Stimulated activated naive CD8-positive, alpha-beta T cell treated with anti-CD3 and anti-CD28 coated beads, Interleukin-15, Interleukin-2, amounts not matched to agents 100 ng/mL and 50 ng/mL, for 24 hours (primary cell): Measurements from ENCODE around the gene HS3ST3B1.
A peak's percentile ranks its signal among the peaks of the same experiment; 100 is the strongest.

ENCODE experiments used
- H3K27ac Mint-ChIP-seq: one replicate; pipeline ENCODE4 v1.8.0; 2021; ENCODE audit warnings: mild to moderate bottlenecking, mixed read lengths
- H3K27me3 Mint-ChIP-seq: one replicate; pipeline ENCODE4 v1.8.0; 2021; ENCODE audit warnings: mixed read lengths
- H3K36me3 Mint-ChIP-seq: one replicate; pipeline ENCODE4 v1.8.0; 2021; ENCODE audit warnings: low read depth, mixed read lengths
- H3K4me1 Mint-ChIP-seq: one replicate; pipeline ENCODE4 v1.8.0; 2021; ENCODE audit warnings: low read depth, mixed read lengths
- H3K4me3 Mint-ChIP-seq: one replicate; pipeline ENCODE4 v1.8.0; 2021; ENCODE audit warnings: mild to moderate bottlenecking, mixed read lengths
- H3K9me3 Mint-ChIP-seq: one replicate; pipeline ENCODE4 v1.8.0; 2021; ENCODE audit warnings: mixed read lengths

Gene HS3ST3B1

DNA sequence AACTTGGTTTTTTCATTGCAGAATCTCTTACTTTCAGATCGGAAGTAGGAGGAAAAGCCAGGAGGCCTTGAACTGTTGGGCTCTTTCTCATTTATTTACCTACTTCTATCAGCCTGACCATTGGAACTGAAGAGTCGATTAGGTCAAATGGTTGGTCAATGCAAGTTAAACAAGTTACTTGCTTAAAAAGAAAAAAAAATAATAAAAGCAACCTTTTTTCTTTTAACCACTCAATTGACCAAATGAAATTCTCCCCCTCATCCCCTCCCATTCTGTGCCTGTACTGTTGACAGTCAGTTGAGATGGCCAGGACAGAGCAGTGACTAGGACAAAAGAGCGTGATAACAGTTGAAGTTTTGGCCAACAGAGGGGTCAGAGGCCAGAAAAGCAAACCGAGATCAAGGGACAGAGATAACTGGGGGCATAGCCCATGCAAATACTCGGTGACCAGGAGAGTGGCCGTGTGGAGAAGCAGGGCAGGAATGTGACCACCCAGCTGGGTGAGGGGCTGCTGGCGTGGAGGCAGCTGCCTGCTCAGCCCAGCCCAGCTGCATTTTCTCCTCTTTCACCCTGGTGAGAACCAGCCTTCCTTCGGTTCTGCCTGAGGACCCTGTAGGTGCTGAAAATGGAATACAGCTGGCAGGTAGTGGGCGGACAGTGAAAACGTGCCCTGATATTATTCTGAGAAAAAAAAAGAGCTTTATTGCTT lies 72.2 kb downstream of the HS3ST3B1 start:
- Mint-ChIP-seq H3K4me1 (no peaks in the 10 kb centered on the region), H3K9me3 (no peaks in the 10 kb centered on the region), H3K27ac (no peak overlapping the region), H3K27me3 (peaks cover 3% of the 10 kb centered on the region), H3K36me3 (no peaks in the 10 kb centered on the region), H3K4me3 (no peak overlapping the region)

DNA sequence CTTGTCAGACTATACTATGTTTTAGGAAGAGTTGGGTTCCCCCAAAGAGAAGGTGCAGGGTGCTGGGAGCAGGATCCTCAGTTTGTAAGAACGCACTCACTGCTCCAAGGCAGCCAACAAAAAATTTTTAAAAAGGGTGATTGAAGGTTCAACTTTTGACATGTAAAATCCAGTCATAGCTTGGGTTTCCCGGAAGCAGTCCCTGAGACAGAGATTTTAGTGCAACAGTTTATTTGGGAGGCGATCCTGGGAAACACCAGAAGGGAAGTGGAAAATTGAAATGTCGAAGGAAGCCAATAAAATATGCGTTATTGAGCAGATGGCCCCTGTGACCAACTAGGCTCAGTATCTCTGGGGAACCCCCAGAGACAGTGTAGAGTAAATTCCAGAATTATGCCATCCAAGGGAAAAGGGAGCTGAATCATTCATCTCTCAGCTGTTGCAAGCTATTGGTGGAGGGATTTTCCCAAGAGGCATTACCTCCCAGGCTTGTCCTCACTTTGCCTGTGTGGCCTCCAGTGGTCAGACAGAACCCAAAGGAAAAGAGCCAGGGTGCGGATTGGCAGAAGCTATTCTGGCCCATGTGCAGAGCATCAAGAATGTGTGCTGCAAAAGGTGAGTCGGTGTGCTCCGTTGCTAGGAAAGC lies 72.9 kb downstream of the HS3ST3B1 start:
- Mint-ChIP-seq H3K36me3 (no peaks in the 10 kb centered on the region), H3K9me3 (no peaks in the 10 kb centered on the region), H3K27ac (no peak overlapping the region), H3K4me1 (no peaks in the 10 kb centered on the region), H3K27me3 (peaks cover 3% of the 10 kb centered on the region), H3K4me3 (no peak overlapping the region)

DNA sequence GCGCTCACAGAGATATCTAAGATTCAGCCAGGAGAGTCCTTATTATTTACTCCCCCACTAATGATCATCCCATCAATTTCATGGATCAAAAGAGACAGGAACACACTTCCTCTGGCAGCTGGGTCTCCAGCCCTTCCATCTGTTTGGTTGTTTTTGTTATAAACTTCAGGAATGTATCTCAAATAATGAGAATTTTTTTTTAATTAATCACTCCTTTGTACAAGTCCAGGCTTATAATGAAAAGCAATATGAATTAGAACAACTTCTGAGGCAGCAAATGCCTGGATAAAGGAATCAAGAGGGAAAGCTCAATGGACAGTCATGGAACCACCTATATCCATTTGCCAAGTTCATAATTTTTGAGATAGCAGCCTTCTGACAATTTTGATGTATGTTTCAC lies 73.4 kb downstream of the HS3ST3B1 start:
- Mint-ChIP-seq H3K4me3 (no peak overlapping the region), H3K27ac (no peak overlapping the region), H3K4me1 (no peaks in the 10 kb centered on the region), H3K27me3 (peaks cover 3% of the 10 kb centered on the region), H3K9me3 (no peaks in the 10 kb centered on the region), H3K36me3 (no peaks in the 10 kb centered on the region)

DNA sequence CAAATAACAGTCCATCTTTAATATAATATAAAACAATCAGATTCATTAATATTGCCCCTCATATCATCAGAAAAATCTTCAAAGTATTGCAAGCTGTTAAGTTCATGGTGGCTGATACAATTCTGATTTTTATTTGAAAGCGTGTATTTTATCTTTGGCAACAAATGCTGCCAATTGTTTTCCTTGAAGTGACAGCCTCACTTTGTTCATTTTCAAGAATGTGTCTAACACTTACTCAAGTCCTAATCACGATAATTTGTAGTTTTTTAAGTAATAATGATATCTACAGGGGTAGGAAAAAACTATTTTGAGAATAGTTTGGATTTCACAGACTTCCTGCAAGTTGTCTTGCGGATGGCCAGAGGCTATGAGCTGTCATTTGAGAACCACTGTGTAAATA lies 75.8 kb downstream of the HS3ST3B1 start:
- no peak overlapping the region for H3K27ac Mint-ChIP-seq
- H3K4me3 Mint-ChIP-seq = no peak overlapping the region
- no peaks in the 10 kb centered on the region for H3K4me1 Mint-ChIP-seq
- no peaks in the 10 kb centered on the region for H3K36me3 Mint-ChIP-seq
- H3K27me3 Mint-ChIP-seq = peaks cover 3% of the 10 kb centered on the region
- no peaks in the 10 kb centered on the region for H3K9me3 Mint-ChIP-seq

DNA sequence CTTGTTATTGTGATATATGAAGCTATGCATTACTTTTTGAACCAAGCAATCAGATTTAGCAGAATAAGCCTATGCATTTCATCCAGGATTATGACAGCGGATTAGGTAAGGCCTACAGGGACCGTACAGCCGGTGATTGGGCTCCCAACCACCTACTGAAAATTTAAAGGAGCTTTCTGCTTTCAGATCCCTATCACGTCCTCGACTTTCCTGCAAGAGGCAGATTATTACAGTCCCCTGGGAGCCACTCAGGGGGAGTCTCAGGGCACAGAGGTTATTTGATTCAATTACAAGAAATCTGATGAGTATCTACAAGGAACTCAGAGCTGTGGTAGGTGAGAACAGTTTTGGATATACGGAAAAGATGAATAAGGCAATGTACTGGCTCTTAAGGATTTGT lies 80.7 kb downstream of the HS3ST3B1 start:
- no peaks in the 10 kb centered on the region for H3K36me3 Mint-ChIP-seq
- H3K4me3 Mint-ChIP-seq = no peak overlapping the region

DNA sequence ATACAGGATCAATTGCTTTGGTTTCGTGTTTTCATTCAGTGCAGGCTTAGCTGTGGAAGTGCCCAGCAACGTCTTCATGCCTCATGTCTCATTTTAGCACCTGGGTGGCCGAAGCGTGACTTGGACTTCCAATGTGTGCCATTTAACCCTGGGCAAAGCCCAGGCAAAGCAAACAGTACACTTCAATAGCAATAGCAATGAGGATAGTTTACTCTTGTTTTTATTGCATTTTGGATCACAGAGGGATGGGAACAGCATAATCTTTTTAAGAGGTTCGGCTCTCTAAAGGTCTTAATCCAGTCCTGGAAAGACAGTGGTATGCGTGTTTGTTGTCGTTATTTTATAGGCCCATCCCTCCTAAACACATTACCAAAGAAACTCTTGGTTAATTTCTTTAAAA lies 86.2 kb downstream of the HS3ST3B1 start:
- H3K36me3 Mint-ChIP-seq = no peaks in the 10 kb centered on the region
- H3K4me3 Mint-ChIP-seq = no peak overlapping the region
- no peak overlapping the region for H3K27ac Mint-ChIP-seq
- H3K9me3 Mint-ChIP-seq = peaks cover 10% of the 10 kb centered on the region
- H3K4me1 Mint-ChIP-seq = no peaks in the 10 kb centered on the region
- no peaks in the 10 kb centered on the region for H3K27me3 Mint-ChIP-seq

More for the DNA sequence above, 80.7 kb downstream of the HS3ST3B1 start:
- no peaks in the 10 kb centered on the region for H3K4me1 Mint-ChIP-seq
- H3K27me3 Mint-ChIP-seq = no peaks in the 10 kb centered on the region
- H3K27ac Mint-ChIP-seq = no peak overlapping the region
- no peaks in the 10 kb centered on the region for H3K9me3 Mint-ChIP-seq

DNA sequence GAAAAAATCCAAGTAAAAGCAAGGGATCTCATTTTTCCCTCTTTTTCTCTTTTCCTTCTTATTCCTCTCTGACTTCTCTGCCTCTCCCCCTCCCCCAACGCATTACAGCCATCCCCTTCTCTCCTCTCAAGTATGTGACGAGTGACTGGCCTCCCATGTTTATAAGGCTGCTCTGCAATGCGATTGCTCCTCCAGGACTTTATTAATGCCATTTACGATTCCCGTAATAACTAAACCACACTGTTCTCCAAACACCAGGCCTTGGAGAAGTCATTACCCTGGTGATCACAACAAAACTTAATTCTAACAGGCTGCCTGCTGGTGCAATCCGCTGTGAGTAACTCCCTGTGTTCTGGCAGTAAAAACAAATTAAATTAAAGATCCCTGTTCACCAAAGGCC lies 88.8 kb downstream of the HS3ST3B1 start:
- peaks cover 10% of the 10 kb centered on the region for H3K9me3 Mint-ChIP-seq
- H3K27me3 Mint-ChIP-seq = no peaks in the 10 kb centered on the region
- H3K4me3 Mint-ChIP-seq = no peak overlapping the region
- H3K36me3 Mint-ChIP-seq = no peaks in the 10 kb centered on the region
- H3K27ac Mint-ChIP-seq = no peak overlapping the region
- H3K4me1 Mint-ChIP-seq = no peaks in the 10 kb centered on the region

DNA sequence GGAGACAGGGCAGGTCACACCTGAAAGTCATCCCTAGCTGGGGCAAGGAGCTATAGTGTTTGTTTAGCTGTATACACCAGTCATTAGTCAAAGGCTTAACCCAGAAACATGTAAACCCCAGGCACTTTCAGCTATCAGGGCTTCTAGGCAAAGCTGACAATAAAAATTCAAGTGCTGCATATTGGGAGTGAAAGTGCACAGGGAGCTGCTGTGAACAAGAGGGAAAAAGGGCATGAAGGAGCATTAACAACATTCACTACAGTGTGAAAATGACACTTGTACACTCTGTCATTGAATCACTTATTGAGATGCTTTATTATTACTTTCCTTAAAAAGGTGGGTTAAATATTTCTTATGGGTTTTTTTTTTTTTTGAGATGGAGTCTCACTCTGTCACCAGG lies 92.8 kb downstream of the HS3ST3B1 start:
- H3K36me3 Mint-ChIP-seq = no peaks in the 10 kb centered on the region
- no peak overlapping the region for H3K4me3 Mint-ChIP-seq
- H3K27ac Mint-ChIP-seq = no peak overlapping the region
- H3K27me3 Mint-ChIP-seq = no peaks in the 10 kb centered on the region
- no peaks in the 10 kb centered on the region for H3K4me1 Mint-ChIP-seq
- peaks cover 16% of the 10 kb centered on the region for H3K9me3 Mint-ChIP-seq

DNA sequence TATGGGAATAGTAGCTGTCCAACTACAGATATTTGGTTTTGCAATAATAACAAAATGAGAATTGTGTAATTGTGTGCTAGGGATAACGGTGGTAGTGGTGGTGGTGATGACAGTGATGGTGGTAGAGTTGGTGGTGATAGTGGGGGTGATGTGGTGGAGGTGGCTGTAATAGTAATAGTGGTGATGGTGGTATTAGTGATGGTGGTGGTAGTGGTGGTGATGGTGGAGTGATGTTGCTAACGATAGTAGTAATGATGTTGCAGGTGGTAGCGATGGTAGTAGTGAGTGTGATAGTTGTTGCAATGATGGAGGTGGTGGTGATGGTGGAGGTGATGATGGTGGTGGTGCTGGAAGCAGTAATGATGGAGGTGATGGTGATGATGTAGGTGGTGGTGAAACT lies 94.4 kb downstream of the HS3ST3B1 start:
- no peaks in the 10 kb centered on the region for H3K27me3 Mint-ChIP-seq
- peaks cover 22% of the 10 kb centered on the region for H3K9me3 Mint-ChIP-seq
- H3K36me3 Mint-ChIP-seq = no peaks in the 10 kb centered on the region
- H3K4me1 Mint-ChIP-seq = no peaks in the 10 kb centered on the region
- H3K27ac Mint-ChIP-seq = peak overlapping the region; percentile 50
- H3K4me3 Mint-ChIP-seq = no peak overlapping the region

DNA sequence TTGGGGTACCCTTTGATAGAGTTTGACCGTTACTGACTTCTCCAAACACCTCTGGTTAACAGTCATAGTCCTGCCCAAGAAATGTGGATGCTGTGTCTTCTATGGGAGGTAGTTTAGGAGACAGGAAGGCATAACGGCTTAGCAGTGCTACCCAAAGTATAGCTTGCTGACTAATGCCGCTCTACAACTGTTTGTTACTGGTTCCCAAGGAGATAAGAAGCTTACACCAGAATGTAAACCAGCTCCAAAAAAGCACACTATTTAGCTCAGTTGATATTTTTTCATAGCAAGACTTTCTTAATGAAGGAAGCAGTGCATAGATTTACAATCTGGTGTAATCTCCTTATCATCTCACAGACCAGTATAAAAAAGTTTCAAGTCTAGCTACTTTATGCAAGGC lies 95.7 kb downstream of the HS3ST3B1 start:
- Mint-ChIP-seq H3K36me3 (no peaks in the 10 kb centered on the region), H3K4me1 (no peaks in the 10 kb centered on the region), H3K4me3 (no peak overlapping the region), H3K27me3 (no peaks in the 10 kb centered on the region), H3K9me3 (peaks cover 17% of the 10 kb centered on the region), H3K27ac (no peak overlapping the region)

DNA sequence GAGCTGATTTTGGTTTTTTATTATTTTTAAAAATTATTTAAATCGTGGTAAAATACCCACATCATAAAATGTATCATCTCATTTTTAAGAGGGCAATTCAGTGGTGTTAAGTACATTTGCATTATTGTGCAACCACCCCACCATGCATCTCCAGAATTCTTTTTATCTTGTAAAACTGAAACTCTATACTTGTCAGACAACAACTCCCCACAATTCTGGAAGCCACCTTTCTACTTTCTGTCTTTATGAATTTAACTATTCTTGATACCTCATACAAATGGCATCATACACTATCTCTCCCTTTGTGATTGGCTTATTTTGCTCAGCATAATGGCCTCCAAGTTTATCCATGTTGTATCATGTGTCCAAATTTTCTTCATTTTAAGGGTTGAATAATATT lies 97.9 kb downstream of the HS3ST3B1 start:
- Mint-ChIP-seq H3K27ac (no peak overlapping the region), H3K27me3 (no peaks in the 10 kb centered on the region), H3K4me1 (peaks cover 8% of the 10 kb centered on the region), H3K9me3 (peaks cover 21% of the 10 kb centered on the region), H3K36me3 (no peaks in the 10 kb centered on the region), H3K4me3 (no peak overlapping the region)
